Heart left ventricle (tissue), 16 donors: ENCODE measurements around the gene SLC6A18. TPM values are rescaled to one million over a fixed set of nuclear protein-coding genes. Genes with fewer than 3 reads are reported as not detected.

ENCODE experiments used
- ATAC-seq, 4 donors: fragments of 200-7000 bp; cut with Tn5 transposase; one replicate each; pipeline ENCODE4 v1.9.1; 2020 to 2022; ENCODE audit warnings: moderate library complexity in 4 of 4, mild to moderate bottlenecking in 3 of 4, moderate number of reproducible peaks in 1 of 4
- DNase-seq, 5 donors: peaks; one replicate each; pipeline ENCODE4 v3.0.0-alpha.2; 2020
- H3K27ac ChIP-seq, 12 donors: fragments of 200-600 bp; sonication (generic) in 4 of 12; one replicate each; pipeline versions ENCODE4 v1.5.0 to v1.8.0; 2016 to 2022; ENCODE audit warnings: mild to moderate bottlenecking in 2 of 12
- H3K27me3 ChIP-seq, 9 donors: fragments of 200-600 bp; sonication (generic) in 2 of 9; one replicate each; pipeline versions ENCODE4 v1.5.1 to v1.8.0; 2016 to 2022; ENCODE audit warnings: mild to moderate bottlenecking in 3 of 9
- H3K36me3 ChIP-seq, 9 donors: fragments of 200-600 bp; sonication (generic) in 2 of 9; one replicate each; pipeline versions ENCODE4 v1.5.0 to v1.8.0; 2018 to 2022; ENCODE audit warnings: mild to moderate bottlenecking in 2 of 9
- H3K4me1 ChIP-seq, 12 donors: fragments of 200-600 bp; sonication (generic) in 4 of 12; one replicate each; pipeline versions ENCODE4 v1.5.0 to v1.8.0; 2016 to 2022; ENCODE audit warnings: mild to moderate bottlenecking in 3 of 12
- H3K4me3 ChIP-seq, 12 donors: fragments of 200-600 bp; sonication (generic) in 4 of 12; one replicate each; pipeline versions ENCODE4 v1.5.0 to v1.8.0; 2017 to 2022; ENCODE audit warnings: mild to moderate bottlenecking in 9 of 12, moderate library complexity in 4 of 12
- H3K9me3 ChIP-seq, 12 donors: fragments of 200-600 bp; sonication (generic) in 4 of 12; one replicate each; pipeline versions ENCODE4 v1.5.0 to v1.8.0; 2016 to 2022; ENCODE audit warnings: mild to moderate bottlenecking in 1 of 12
- POLR2A ChIP-seq, 2 donors: fragments of 450-650 bp; IDR thresholded peaks; one replicate each; pipeline ENCODE4 v1.6.1; 2017; ENCODE audit warnings: antibody characterized with exemption in 2 of 2, mild to moderate bottlenecking in 2 of 2, moderate library complexity in 2 of 2
- WGBS, 4 donors: extraction: QIAGEN DNeasy Blood & Tissue Kit in 2 of 4; methylation state at CpG; one replicate each; pipeline versions ENCODE4 v1.1.5 to v1.1.7; 2013 to 2018; 5-methylcytosine and 5-hydroxymethylcytosine counted together
- intact Hi-C, 10 donors: fragments of 100-400 bp; cut with DNase I; formaldehyde crosslinking; loops; one replicate each; pipeline versions ENCODE4 v1.11.1 to v1.14.2; 2022
- polyA plus RNA-seq, 2 donors: library from polyadenylated mRNA; stranded (reverse); fragments of 200-250 nt; gene quantifications; one replicate each; pipeline ENCODE4 v1.2.3, GENCODE V29; 2013
- total RNA-seq, 9 donors: library from RNA; depleted of rRNA in 2 of 9; stranded (reverse); fragments of >200 nt in 2 of 9; fragmentation: NEBNext Ultra II Directional in 3 of 9; extraction: Animal tissue kit (Norgen Biotek cat#: 25700) in 3 of 9; gene quantifications; one replicate each; pipeline versions ENCODE4 v1.1.0 to v1.2.4, GENCODE V29; 2016 to 2023
- TF ChIP-seq, protein P1 (sequence below), 12 donors: fragments of 200-600 bp; sonication (generic) in 4 of 12; IDR thresholded peaks; one replicate each; pipeline versions ENCODE4 v1.5.0 to v1.8.0; 2018 to 2022; ENCODE audit warnings: antibody characterized with exemption in 12 of 12, mild to moderate bottlenecking in 5 of 12
- donor health status: ischemic (EF 13 %, LVEDD 7.1; RV severe dilation, severe dysfunction).
- donor health status: healthy with polysubstance abuse.
- donor health status: DM: no; HTN: yes; CAD: no.
- donor health status: DM: no; HTN: no; CAD: no.
- donor health status: ischemic (EF 25% LVEDD 6.9; RV normal size, moderate dysfunction).
- donor health status: ischemic (EF 25% LVEDD 5.7; RV mildly dilated, moderate dysfunction).
- donor health status: healthy.
- donor health status: DM: yes; HTN: yes; CAD: no.
- donor health status: ischemic (EF 35%, LVEDD 5.7; RV mildly dilated, moderate dysfunction).
- donor health status: nonischemic (EF 11% LVEDD 7.7; RV severe dilation, severe dysfunction).
- donor health status: DM: yes; HTN: yes; CAD: no.
- donor health status: PGD.
- donor health status: ischemic (EF 29% LVEDD 5.4; RV normal size, mild dysfunction).
- donor health status: nonischemic (EF 23%, LVEDD 6.1; RV moderate dilation, normal function).

The SLC6A18 gene
- total and polyA plus RNA-seq, 11 donors, result not detected

DNA sequence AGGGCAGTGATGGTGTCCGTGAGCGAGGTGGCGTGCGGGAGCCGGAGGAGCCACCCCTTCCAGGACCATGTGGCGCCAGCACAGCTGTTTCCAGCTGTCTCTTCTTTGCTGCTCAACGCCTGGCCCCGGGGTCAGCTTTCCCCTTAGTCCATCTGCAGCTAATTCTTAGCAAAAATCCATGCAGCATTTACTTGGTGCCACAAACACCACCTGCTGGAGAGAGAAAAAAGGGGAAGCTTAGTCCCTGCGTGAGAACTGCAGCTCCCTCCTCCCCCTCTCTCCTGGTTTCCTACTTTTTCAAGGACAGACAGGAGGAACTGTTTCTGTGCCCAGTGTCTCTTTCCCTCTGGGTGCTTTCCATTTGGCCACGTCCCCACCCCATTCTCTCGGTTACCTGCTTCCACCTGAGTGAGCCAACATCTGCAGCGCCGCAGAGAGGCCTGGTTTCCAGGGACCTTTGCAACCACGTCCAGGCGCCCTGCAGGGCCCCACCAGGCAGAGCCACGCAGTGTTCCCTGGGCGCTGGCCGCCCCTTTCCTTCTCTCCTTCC is 20.4 kb upstream of the SLC6A18 start:
- DNase-seq (peak in 2 of 5 donors; percentile 28 to 35), ATAC-seq (peak in 2 of 4 donors; percentile 19 to 57)
- Histone ChIP-seq H3K9me3 (no peaks in the 10 kb centered on the region), H3K4me3 (no peak overlapping the region), H3K27me3 (peaks cover 0 to 50% (median 8%) of the 10 kb centered on the region in 9 donors), H3K36me3 (no peaks in the 10 kb centered on the region), H3K27ac (no peak overlapping the region), H3K4me1 (no peaks in the 10 kb centered on the region)
- intact Hi-C loops, result no loop called here
- WGBS, 4 donors, result 21 to 40% (median 30%) methylated on average over 18 of the region's 18 CpGs
- TF ChIP-seq, protein P1, sequence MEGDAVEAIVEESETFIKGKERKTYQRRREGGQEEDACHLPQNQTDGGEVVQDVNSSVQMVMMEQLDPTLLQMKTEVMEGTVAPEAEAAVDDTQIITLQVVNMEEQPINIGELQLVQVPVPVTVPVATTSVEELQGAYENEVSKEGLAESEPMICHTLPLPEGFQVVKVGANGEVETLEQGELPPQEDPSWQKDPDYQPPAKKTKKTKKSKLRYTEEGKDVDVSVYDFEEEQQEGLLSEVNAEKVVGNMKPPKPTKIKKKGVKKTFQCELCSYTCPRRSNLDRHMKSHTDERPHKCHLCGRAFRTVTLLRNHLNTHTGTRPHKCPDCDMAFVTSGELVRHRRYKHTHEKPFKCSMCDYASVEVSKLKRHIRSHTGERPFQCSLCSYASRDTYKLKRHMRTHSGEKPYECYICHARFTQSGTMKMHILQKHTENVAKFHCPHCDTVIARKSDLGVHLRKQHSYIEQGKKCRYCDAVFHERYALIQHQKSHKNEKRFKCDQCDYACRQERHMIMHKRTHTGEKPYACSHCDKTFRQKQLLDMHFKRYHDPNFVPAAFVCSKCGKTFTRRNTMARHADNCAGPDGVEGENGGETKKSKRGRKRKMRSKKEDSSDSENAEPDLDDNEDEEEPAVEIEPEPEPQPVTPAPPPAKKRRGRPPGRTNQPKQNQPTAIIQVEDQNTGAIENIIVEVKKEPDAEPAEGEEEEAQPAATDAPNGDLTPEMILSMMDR (IDR thresholded peaks at IDR 0.05), result peak in 2 of 12 donors; percentile 7 to 22
- no peak for TF ChIP-seq POLR2A (IDR thresholded peaks at IDR 0.05)

DNA sequence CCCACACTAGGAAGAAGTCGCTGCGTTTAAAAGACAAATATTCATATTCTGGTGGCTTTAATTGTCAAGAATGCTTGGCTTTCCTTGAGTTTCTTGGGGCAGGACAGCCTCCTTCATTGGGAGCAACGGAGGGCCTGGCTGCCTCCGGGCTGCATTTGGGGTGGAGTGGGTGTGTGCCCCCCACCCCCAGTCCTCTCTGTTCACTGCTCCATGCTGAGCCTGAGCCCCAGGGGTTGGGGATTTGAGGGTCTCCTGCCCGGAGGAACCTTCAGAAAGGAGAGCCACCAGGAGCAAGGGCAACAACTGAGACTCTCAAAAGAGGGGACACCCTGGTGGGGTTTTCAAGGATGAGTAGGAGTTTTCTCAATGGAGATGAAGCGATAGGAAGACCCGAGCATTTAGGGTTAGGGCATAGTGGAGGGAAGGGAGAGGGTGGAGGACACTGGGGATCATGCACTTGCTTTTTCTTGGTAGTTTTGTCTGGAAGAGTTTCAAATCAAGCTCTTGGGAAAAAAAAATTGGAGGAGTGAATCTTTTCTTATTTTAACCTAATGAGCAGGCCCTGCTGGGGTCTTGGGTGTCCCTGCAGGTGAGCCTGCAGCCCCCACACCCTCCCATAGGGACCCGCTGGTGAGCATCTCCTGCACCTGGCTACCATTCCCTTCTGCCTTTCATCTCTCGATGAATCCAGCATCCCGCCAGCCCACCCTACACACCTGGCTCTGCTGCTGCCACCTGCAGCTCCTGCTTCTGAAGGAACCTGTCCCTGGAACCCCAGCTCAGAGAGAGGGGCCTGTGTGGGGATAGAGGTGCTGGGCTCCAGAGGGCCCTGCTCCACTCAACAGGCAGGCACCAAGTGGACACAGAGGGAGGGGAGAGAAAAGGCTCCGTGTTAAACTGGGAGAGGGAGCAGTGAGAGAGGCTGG is 19.7 kb upstream of the SLC6A18 start:
- no peaks in the 10 kb centered on the region for H3K4me1 ChIP-seq
- no peaks in the 10 kb centered on the region for H3K36me3 ChIP-seq
- intact Hi-C loops, result no loop called here
- H3K27ac ChIP-seq, result no peak overlapping the region
- WGBS, 4 donors, result 69 to 78% (median 74%) methylated on average over 11 of the region's 11 CpGs
- TF ChIP-seq, protein P1 (IDR thresholded peaks at IDR 0.05), result no peak
- no peak for TF ChIP-seq POLR2A (IDR thresholded peaks at IDR 0.05)
- no peaks in the 10 kb centered on the region for H3K9me3 ChIP-seq
- ATAC-seq (no peak), DNase-seq (peak in 2 of 5 donors; percentile 12 to 28)
- peaks cover 0 to 43% (median 6%) of the 10 kb centered on the region in 9 donors for H3K27me3 ChIP-seq
- no peak overlapping the region for H3K4me3 ChIP-seq

DNA sequence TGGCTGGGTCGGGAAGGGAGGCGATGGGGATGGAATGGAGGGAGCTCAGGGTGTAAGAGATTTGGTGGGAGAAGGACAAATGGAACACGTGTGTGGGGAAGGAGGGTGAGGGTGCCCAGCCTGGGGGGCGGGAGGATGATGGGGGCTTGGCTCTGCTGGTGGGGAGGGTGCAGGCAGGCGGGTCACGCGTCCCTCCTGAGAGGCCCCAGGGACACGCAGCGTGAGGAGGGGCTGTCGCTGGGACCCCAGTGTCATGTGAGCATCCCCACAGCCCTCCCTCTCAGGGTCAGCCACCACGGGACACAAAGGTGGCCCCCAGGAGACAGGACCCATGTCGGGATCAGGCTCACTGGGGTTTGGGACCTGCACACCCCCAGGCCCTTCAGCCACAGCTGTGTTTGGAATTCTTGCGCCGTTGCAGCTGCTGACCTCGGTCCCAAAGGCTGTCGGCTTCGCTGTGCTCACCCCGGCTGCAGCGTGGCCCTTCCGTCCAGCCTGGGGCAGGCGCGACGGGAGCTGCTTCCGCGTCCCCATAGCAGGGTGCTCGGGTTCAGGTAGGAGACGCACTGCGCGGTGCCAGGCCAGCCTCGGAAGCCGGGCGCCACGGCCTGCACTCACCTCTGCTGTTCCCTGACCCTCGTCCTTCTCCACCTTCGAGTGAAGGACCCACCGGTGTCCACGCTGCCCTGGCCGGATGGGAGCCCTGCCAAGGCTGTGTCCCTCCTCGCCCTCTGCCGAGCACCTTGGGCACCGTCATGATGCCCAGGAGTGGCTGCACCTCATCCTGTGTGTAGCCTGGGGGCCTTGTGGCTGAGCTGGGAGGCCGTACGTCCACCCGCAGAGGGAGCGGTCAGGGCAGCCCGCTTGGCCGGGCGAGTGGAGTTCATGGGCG is 18.4 kb upstream of the SLC6A18 start:
- intact Hi-C loops, result no loop called here
- H3K4me1 ChIP-seq, result no peaks in the 10 kb centered on the region
- H3K27ac ChIP-seq, result no peak overlapping the region
- 72 to 80% (median 76%) methylated on average over 46 to 49 of the region's 49 CpGs for WGBS, 4 donors
- peaks cover 0 to 32% (median 2%) of the 10 kb centered on the region in 9 donors for H3K27me3 ChIP-seq
- ATAC-seq (no peak), DNase-seq (peak in 2 of 5 donors; percentile 21 to 56)
- TF ChIP-seq POLR2A (IDR thresholded peaks at IDR 0.05), result no peak
- TF ChIP-seq, protein P1 (IDR thresholded peaks at IDR 0.05), result no peak
- H3K4me3 ChIP-seq, result no peak overlapping the region
- no peaks in the 10 kb centered on the region for H3K9me3 ChIP-seq
- H3K36me3 ChIP-seq, result no peaks in the 10 kb centered on the region
